HepG2 (cell line): ENCODE results near the gene KRTAP1-3. TPM values are rescaled to one million over a fixed set of nuclear protein-coding genes. Genes with fewer than 3 reads are reported as not detected.
"Not testable (repeated sequence)": the region's sequence is repeated elsewhere in the genome, so short reads cannot be mapped to it uniquely, and the experiment has no call there.

ENCODE experiments used
- ATAC-seq: fragments of 200-7000 bp; cut with Tn5 transposase; 3 replicates; pipeline ENCODE4 v1.9.1; 2020; ENCODE audit warnings: mild to moderate bottlenecking, moderate library complexity
- Bru-seq: library from RNA; stranded (reverse); fragments of 400-500 nt; gene quantifications from one replicate; lab custom pipeline; 2021; lab: Mats Ljungman, UMichigan
- BruChase-seq, 2 experiments: library from RNA; stranded (reverse); fragments of 400-500 nt; gene quantifications; one replicate each; lab custom pipeline; 2021; lab: Mats Ljungman, UMichigan
- BruUV-seq: library from RNA; stranded (reverse); fragments of 400-500 nt; replicated peaks from 2 replicates; lab custom pipeline; 2021; lab: Mats Ljungman, UMichigan
- CTCF ChIA-PET: fragments of 300-600 bp; formaldehyde crosslinking; extraction: SDS; loops from one replicate; lab custom pipeline; 2021; ENCODE audit warnings: low total read pairs, inconsistent platforms, low intra/inter-chr PET ratio; lab: Yijun Ruan, JAX
- POLR2A ChIA-PET: fragments of 350-600 bp; sonication (Branson Sonifier 250); formaldehyde crosslinking; loops from one replicate; lab custom pipeline; 2020; ENCODE audit warnings: antibody characterized with exemption, inconsistent platforms; lab: Yijun Ruan, JAX
- DNase-seq: peaks from one replicate; pipeline ENCODE4 v3.0.0-alpha.2; 2015; ENCODE audit warnings: low spot score
- FAIRE-seq: peaks from 3 replicates; lab custom pipeline; 2011; peaks lifted over from hg19 to GRCh38; lab: Jason Lieb, UNC
- H2AFZ ChIP-seq: one replicate; pipeline ENCODE4 v1.6.1; 2011; ENCODE audit warnings: low read length, inconsistent platforms
- H3K27ac ChIP-seq: fragments of 300-600 bp; 3 replicates; pipeline ENCODE4 v1.8.0; 2011; ENCODE audit warnings: mixed run types, mild to moderate bottlenecking, mixed read lengths, low read length, inconsistent platforms; ENCODE audit not compliant: insufficient read depth; ENCODE audit errors: extremely low read length
- H3K27me3 ChIP-seq, 2 experiments: fragments of 200-600 bp in 1 of 2; 2 replicates in 1 of 2; 3 replicates in 1 of 2; pipeline versions ENCODE4 v1.6.0 to v1.8.0; 2011; ENCODE audit warnings: low read length in 2 of 2, mild to moderate bottlenecking in 2 of 2, moderate library complexity in 2 of 2, inconsistent platforms in 1 of 2; ENCODE audit not compliant: insufficient read depth in 2 of 2, control insufficient read depth in 1 of 2
- H3K36me3 ChIP-seq, 2 experiments: fragments of 200-600 bp in 1 of 2; replicated peaks in 1 of 2; 2 replicates in 1 of 2; 3 replicates in 1 of 2; pipeline versions ENCODE4 v1.5.1 to v1.8.0; 2011; ENCODE audit warnings: low read length in 2 of 2, inconsistent platforms in 1 of 2; ENCODE audit not compliant: insufficient read depth in 2 of 2, control insufficient read depth in 1 of 2
- H3K4me1 ChIP-seq: 2 replicates; pipeline ENCODE4 v1.5.1; 2012; ENCODE audit warnings: low read length, inconsistent platforms; ENCODE audit not compliant: insufficient read depth
- H3K4me2 ChIP-seq: 2 replicates; pipeline ENCODE4 v1.6.0; 2011; ENCODE audit warnings: low read depth, low read length, inconsistent platforms
- H3K4me3 ChIP-seq, 3 experiments: fragments of 200-600 bp in 1 of 3; sonication (generic), shearing (Covaris generic) in 1 of 3; replicated peaks in 1 of 3; 2 replicates each; pipeline ENCODE4 v1.5.1; 2011 to 2016; ENCODE audit warnings: low read length in 3 of 3, inconsistent platforms in 2 of 3, low read depth in 2 of 3, mild to moderate bottlenecking in 2 of 3, control low read depth in 1 of 3, mixed read lengths in 1 of 3; ENCODE audit not compliant: insufficient read depth in 1 of 3
- H3K79me2 ChIP-seq: one replicate; pipeline ENCODE4 v1.6.1; 2011; ENCODE audit warnings: low read length, inconsistent platforms; ENCODE audit not compliant: insufficient read depth
- H3K9ac ChIP-seq: 2 replicates; pipeline ENCODE4 v1.6.0; 2011; ENCODE audit warnings: mild to moderate bottlenecking, low read depth, low read length, inconsistent platforms; ENCODE audit not compliant: insufficient read depth
- H3K9me3 ChIP-seq: 2 replicates; pipeline ENCODE4 v1.5.1; 2012; ENCODE audit warnings: mild to moderate bottlenecking, low read length
- H4K20me1 ChIP-seq: 2 replicates; pipeline ENCODE4 v1.6.0; 2011; ENCODE audit warnings: inconsistent platforms, mild to moderate bottlenecking, low read length, moderate library complexity; ENCODE audit not compliant: insufficient read depth
- ZNF768 ChIP-seq: sonication (generic); formaldehyde crosslinking; IDR thresholded peaks from 2 replicates; pipeline ENCODE4 v1.4.0; 2020; ENCODE audit warnings: missing genetic modification reagents
- WGBS: methylation state at CpG from one replicate; pipeline ENCODE4 v1.1.6; 2017; ENCODE audit warnings: low lambda C conversion rate; 5-methylcytosine and 5-hydroxymethylcytosine counted together
- in situ Hi-C: cut with HindIII; loops from 2 replicates; pipeline ENCODE4 v1.10.0; 2017; ENCODE audit warnings: low pct_unique_long_range_greater_than_20kb; ENCODE audit not compliant: extremely low pct_ligation_motif_present
- intact Hi-C: fragments of 100-400 bp; cut with micrococcal nuclease; formaldehyde crosslinking; loops from one replicate; pipeline ENCODE4 v1.10.0; 2022; ENCODE audit not compliant: unreplicated experiment
- long read RNA-seq, 2 experiments: library from RNA in 1 of 2; library from polyadenylated mRNA in 1 of 2; stranded (forward) in 1 of 2; unstranded in 1 of 2; transcript quantifications; one replicate each; pipeline ENCODE4 v2.0.0, GENCODE V29; 2019 to 2022
- polyA minus RNA-seq, 3 experiments: library from RNA; depleted of rRNA, polyadenylated mRNA; stranded (reverse); fragments of >200 nt; gene quantifications; 2 replicates each; pipeline ENCODE4 v1.2.3, GENCODE V29; 2011; ENCODE audit warnings: low replicate concordance in 1 of 3
- polyA plus RNA-seq, 8 experiments: library from polyadenylated mRNA; depleted of rRNA in 3 of 8; stranded (reverse) in 7 of 8; unstranded in 1 of 8; fragments of >200 nt; fragmentation: Illumina TruSeq in 4 of 8; extraction: Trizol in 4 of 8; gene quantifications; 2 replicates each; pipeline versions ENCODE4 v1.2.1 to v1.2.3, GENCODE V29; 2011 to 2016; ENCODE audit warnings: low read depth in 4 of 8, missing spikeins in 1 of 8, mixed read lengths in 1 of 8; ENCODE audit not compliant: insufficient read depth in 1 of 8
- total RNA-seq, 5 experiments: library from RNA; depleted of rRNA; stranded (reverse); fragments of >200 nt; fragmentation: Illumina TruSeq; extraction: Trizol; gene quantifications; 2 replicates each; pipeline ENCODE4 v1.2.3, GENCODE V29; 2016; ENCODE audit warnings: low read depth in 1 of 5

Gene KRTAP1-3, protein sequence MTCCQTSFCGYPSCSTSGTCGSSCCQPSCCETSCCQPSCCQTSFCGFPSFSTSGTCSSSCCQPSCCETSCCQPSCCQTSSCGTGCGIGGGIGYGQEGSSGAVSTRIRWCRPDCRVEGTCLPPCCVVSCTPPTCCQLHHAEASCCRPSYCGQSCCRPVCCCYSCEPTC
- not detected in 2 replicates for total RNA-seq (2016; rRNA removed; fragmentation: Illumina TruSeq; extraction: Trizol)
- total RNA-seq (2016; cell fraction: cytosol; rRNA removed; fragmentation: Illumina TruSeq; extraction: Trizol; ENCODE audit: low read depth) = not detected in 2 replicates
- total RNA-seq (2016; cell fraction: insoluble cytoplasmic fraction; rRNA removed; fragmentation: Illumina TruSeq; extraction: Trizol) = not detected in 2 replicates
- not detected in 2 replicates for total RNA-seq (2016; cell fraction: membrane; rRNA removed; fragmentation: Illumina TruSeq; extraction: Trizol)
- total RNA-seq (2016; cell fraction: nucleus; rRNA removed; fragmentation: Illumina TruSeq; extraction: Trizol) = not detected in 2 replicates
- not detected in 2 replicates for polyA plus RNA-seq (2011; rRNA removed)
- polyA plus RNA-seq (2011; cell fraction: cytosol; rRNA removed) = not detected in 2 replicates
- polyA plus RNA-seq (2011; cell fraction: nucleus; rRNA removed) = not detected in 2 replicates
- polyA plus RNA-seq (2012) = not detected in 2 replicates
- polyA plus RNA-seq (2016; cell fraction: cytosol; fragmentation: Illumina TruSeq; extraction: Trizol; ENCODE audit: low read depth) = not detected in 2 replicates
- polyA plus RNA-seq (2016; cell fraction: insoluble cytoplasmic fraction; fragmentation: Illumina TruSeq; extraction: Trizol; ENCODE audit: low read depth) = not detected in 2 replicates
- polyA plus RNA-seq (2016; cell fraction: membrane; fragmentation: Illumina TruSeq; extraction: Trizol; ENCODE audit: low read depth) = not detected in 2 replicates
- not detected in 2 replicates for polyA plus RNA-seq (2016; cell fraction: nucleus; fragmentation: Illumina TruSeq; extraction: Trizol; ENCODE audit: insufficient read depth, low read depth)
- polyA minus RNA-seq (2011; rRNA and poly(A)+ RNA removed; ENCODE audit: low replicate concordance) = not detected in 2 replicates
- not detected in 2 replicates for polyA minus RNA-seq (2011; cell fraction: cytosol; rRNA and poly(A)+ RNA removed)
- not detected in 2 replicates for polyA minus RNA-seq (2011; cell fraction: nucleus; rRNA and poly(A)+ RNA removed)
- Bru-seq, nascent RNA = not detected
- BruChase-seq, experiment 1, labeled RNA remaining after a 6-hour chase = not detected
- not detected for BruChase-seq, experiment 2, labeled RNA remaining after a 2-hour chase
- long read RNA-seq, experiment 1 = 0 reads
- long read RNA-seq, experiment 2 = 0 reads

DNA sequence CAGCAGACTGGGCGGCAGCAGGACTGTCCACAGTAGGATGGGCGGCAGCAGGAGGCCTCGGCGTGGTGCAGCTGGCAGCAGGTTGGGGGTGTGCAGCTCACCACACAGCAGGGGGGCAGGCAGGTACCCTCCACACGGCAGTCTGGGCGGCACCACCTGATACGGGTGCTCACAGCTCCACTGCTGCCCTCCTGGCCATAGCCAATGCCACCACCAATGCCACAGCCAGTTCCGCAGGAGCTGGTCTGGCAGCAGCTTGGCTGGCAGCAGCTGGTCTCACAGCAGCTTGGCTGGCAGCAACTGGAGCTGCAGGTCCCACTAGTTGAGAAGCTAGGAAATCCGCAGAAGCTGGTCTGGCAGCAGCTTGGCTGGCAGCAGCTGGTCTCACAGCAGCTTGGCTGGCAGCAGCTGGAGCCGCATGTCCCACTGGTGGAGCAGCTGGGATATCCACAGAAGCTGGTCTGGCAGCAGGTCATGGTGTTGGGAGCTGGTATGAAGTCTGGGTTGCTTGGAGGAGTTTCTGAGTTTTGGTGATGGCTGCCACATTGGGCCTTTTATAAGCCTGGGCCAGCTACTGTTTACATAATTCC lies at the start of gene KRTAP1-3:
TSS of gene KRTAP1-3 (minus strand) at position 529 of the 590 bp plus-strand sequence. CDS start at position 476, 53 bp downstream.
- intact Hi-C loops, DNase-seq, ATAC-seq, H3K27me3 ChIP-seq, in situ Hi-C loops, FAIRE-seq, H3K4me3 ChIP-seq, H3K79me2 ChIP-seq, H3K4me2 ChIP-seq, BruUV-seq, H2AFZ ChIP-seq, CTCF ChIA-PET: not testable (repeated sequence)
- WGBS = 72% methylated on average over 9 of the region's 10 CpGs
- TF ChIP-seq ZNF768 (CRISPR knock-in tag) = peak; percentile 12; the same call in 1 of the 2 replicates
- TF ChIP-seq, all 625 proteins: peak for 1; not testable (repeated sequence) for 624
- H3K4me1 ChIP-seq, H3K9me3 ChIP-seq, H4K20me1 ChIP-seq, H3K9ac ChIP-seq, H3K36me3 ChIP-seq, POLR2A ChIA-PET, H3K27ac ChIP-seq: not testable (repeated sequence)

DNA sequence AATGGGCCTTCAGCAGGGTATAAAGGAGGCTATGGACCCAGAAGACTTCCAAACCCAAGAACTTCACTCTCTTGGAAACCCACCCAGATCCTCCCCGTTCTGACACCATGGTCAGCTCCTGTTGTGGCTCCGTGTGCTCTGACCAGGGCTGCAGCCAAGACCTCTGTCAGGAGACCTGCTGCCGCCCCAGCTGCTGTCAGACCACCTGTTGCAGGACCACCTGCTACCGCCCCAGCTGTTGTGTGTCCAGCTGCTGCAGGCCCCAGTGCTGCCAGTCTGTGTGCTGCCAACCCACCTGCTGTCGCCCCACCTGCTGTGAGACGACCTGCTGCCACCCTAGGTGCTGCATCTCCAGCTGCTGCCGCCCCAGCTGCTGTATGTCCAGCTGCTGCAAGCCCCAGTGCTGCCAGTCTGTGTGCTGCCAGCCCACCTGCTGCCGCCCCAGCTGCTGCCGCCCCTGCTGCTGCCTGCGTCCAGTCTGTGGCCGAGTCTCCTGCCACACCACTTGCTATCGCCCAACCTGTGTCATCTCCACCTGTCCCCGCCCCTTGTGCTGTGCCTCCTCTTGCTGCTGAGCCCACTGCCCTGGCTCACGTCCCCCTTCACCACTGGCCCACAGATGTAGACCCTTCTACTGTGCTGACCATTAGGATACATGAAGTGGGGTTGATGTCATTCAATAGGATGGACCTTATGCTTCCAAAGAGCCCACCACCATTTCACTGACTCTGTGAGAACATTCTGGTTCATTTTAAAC lies 49.6 kb upstream of the KRTAP1-3 start, which contains the start of gene KRTAP4-7:
TSS of gene KRTAP4-7 (plus strand) at position 51 of the 757 bp plus-strand sequence. CDS start at position 108, 57 bp downstream.
- H3K9ac ChIP-seq, intact Hi-C loops: not testable (repeated sequence)
- WGBS = 10% methylated on average over 6 of the region's 14 CpGs

DNA sequence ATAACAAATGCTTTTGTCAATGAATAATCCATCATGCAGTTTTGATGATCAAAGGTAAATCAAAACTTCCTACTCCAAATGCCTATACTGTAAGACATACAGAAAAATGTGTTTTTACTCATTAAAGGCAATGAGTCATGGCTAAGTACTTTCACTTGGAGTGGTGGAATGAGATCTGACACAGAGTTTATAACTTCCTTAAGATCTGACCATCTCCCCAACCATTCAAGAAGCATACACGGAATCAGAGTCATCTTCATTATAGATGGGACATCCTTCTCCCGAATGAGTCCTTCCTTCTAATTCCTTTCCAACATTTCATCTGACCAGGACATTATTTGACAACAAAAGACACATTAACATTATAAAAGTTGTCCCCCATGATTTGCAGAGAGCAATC lies 48.8 kb upstream of the KRTAP1-3 start:
- H2AFZ ChIP-seq, intact Hi-C loops, in situ Hi-C loops, H3K27me3 ChIP-seq, H3K79me2 ChIP-seq, H3K27ac ChIP-seq, ATAC-seq, H3K4me3 ChIP-seq, H3K36me3 ChIP-seq, POLR2A ChIA-PET, H3K9me3 ChIP-seq, H3K4me1 ChIP-seq, FAIRE-seq, CTCF ChIA-PET, DNase-seq, BruUV-seq, H4K20me1 ChIP-seq, H3K4me2 ChIP-seq, H3K9ac ChIP-seq: not testable (repeated sequence)
- WGBS = 12% methylated on average over 2 of the region's 2 CpGs

More for the DNA sequence above, 49.6 kb upstream of the KRTAP1-3 start, which contains the start of gene KRTAP4-7:
- H3K4me2 ChIP-seq, CTCF ChIA-PET, H3K9me3 ChIP-seq, H3K4me3 ChIP-seq, BruUV-seq, FAIRE-seq, H3K4me1 ChIP-seq, in situ Hi-C loops, ATAC-seq, H3K36me3 ChIP-seq, H3K79me2 ChIP-seq, POLR2A ChIA-PET, DNase-seq, H4K20me1 ChIP-seq, H3K27me3 ChIP-seq, H2AFZ ChIP-seq, H3K27ac ChIP-seq: not testable (repeated sequence)
